AG20443 (cell line): Measurements from ENCODE around the gene COL6A2.

Source experiments
- DNase-seq: peaks from one replicate; pipeline ENCODE4 v3.0.0; 2012; ENCODE audit warnings: low spot score, mixed read lengths

The COL6A2 gene

DNA sequence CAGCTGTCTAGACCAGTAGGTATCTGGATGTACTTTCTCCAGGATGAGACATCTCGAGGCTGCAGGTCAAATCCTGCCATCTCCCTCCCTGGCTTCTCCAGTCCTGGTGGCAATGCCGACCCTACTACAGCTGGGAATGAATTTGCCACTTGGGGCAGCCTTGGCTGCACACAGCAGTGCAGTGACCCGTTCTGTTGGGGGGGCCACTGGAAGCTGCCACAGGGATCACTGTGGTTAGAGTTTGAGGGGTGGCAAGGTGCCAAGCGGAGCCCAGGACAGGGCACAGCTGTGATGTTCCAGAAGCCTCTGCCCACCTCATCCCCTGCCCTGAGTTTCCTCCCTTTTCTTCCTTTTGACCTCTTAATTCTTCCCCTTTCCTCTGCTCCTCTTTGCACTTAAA lies 17.1 kb downstream of the COL6A2 start:
- no peak for DNase-seq

DNA sequence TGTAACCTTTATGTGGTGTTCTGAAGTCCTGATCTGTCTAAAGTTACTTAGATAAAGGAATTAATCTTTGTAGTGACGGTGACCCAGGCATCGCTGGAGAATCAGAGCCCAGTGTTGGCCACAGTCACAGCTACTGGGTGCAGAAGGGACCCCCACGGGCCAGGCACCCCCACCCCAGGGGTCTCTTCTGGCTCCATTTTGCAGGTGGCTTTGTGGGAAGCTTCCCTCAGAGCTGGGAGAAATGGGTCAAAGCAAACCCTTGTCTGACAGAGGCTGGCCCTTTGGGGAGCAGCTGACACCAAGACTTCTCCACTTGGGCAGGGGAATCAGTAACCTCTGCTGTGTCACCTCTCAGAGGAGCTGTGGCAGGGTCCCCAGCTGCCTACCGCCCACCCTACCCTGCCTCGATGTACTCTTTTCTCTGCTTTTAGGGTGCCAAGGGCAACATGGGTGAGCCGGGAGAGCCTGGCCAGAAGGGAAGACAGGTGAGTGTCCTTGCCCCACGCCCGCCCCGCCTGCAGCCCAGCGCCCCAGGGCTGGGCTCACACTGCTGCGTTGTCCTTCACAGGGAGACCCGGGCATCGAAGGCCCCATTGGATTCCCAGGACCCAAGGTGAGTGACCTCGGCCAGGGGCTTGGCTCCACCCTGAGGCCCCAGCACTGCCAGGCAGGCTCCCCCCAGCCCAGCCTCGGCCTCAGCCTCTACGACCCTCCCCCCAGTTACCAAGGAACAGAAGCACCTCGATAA lies 17.7 kb downstream of the COL6A2 start:
- DNase-seq, result no peak

DNA sequence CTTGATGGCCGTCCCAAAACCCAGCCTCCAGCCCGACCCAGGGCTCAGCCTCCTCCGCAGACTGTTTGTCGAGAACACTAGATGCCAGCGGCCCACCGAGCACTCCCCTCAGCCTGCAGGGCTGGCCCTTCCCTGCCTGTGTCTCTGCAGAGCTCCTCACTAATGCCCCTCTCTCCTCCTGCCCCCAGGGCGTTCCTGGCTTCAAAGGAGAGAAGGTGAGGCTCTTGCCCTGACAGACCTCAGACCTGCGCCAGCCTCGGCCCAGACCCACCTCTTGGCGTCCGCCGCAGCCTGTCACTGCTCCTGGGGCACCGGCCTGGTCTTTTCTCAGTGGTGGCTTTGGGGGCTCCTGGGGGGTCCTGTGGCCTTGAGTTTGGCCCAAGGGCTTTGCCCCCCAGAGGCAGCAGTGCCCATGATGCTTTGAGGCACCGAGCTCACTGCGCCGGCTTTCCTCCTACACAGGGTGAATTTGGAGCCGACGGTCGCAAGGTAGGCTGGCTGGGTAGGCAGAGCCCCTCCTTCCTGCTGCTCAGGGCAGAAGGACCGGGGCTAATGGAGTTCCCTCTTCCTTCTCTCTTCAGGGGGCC lies 18.4 kb downstream of the COL6A2 start:
- no peak for DNase-seq

DNA sequence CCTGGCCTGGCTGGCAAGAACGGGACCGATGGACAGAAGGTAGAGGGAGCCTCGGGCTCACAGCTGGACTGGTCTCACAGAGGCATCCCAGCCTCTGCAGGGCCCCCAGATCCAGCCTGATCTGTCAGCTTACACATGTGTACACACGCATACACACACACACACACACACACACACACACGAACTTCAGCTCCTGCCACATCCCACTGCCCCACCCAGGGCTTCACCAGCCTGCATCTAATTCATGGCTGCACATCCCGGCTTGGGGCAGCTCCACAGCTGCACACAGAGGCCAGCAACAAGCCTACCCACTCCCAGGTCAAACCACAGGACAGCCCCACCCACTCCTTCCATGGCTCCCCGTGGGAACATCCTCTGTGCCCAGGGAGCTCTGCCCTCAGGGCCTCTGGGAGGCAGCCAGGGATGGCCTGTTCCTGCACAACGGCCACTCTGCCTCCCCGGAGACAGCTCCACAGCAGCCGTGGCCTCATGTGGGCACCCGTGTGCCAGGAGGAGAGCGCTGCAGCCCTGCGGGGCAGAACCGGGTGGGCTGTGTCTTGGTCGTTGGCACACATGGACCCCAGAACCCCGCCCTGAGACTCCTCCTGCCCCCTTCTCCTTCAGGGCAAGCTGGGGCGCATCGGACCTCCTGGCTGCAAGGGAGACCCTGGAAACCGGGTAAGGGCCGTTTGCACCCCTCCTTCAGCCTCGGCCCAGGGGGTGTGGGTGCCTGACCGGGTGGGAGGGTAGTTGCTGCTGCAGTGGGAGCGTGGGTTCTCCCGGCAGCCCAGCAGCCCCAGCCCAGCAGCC lies 19.1 kb downstream of the COL6A2 start:
- no peak for DNase-seq

DNA sequence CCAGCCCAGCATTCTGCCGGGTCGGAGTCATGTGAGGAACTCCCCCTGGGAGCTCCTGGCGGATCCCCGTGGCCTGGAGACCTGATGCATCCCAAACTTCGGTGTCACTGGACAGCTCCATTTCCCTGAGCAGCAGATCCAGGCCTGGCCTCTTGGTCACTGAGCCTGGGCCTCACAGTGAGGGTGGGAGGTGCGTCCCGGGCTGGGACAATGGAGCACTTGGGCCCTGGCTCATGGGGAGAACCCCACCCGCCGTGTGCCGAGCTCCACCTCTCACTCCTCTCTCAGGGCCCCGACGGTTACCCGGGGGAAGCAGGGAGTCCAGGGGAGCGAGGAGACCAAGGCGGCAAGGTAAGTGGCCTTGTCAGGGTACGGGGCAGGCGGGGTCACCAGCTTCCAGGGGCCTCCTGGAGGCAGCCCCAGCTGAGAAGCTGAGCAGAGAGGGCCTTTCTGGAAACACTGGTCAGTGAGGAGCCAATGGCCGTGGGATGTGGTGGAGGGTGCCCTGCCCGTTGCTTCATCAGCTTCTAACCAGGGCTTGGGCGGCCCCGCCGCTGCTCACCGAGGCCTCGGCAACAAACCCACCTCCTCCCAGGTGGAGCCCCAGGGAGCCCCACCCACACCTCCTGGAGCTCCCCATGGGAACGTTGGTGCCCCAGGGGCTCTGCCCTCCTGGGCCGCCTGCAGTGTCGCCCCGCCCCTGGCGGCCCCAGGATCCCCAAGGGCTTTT lies 19.8 kb downstream of the COL6A2 start:
- DNase-seq, result no peak

DNA sequence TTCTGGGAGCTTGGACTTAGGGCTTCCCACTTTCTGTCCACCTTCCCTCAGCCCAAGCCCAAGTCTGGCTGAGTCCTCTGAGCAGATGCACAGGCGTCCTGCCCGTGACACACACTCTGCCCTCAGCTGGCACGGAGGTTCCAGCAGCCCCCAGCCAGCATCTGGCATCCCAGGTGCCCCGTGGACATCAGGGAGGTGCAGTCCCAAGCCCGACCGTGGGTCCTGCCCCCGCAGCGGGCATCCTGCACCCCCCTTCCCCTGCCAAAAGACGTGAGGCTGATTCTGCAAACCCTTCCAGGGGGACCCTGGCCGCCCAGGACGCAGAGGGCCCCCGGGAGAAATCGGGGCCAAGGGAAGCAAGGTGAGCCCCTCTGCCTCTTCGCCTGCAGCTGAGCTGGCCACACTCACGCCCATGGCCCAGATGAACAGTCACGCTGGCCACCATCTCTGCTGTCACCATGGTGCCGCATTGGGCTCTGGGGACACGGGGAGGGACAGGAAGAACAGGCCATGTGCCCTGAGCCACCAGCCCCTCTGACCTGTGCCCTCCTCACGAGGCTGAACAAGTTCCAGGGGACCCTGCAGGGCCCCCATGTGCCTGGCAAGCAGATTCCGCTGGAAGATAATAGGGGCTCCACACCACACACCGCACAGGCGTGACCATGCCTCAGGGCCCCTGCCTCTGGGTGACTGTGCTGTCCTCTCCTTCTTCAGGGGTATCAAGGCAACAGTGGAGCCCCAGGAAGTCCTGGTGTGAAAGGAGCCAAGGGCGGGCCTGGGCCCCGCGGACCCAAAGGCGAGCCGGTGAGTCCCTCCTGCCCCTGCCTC lies 20.6 kb downstream of the COL6A2 start:
- DNase-seq, result peak; percentile 7

DNA sequence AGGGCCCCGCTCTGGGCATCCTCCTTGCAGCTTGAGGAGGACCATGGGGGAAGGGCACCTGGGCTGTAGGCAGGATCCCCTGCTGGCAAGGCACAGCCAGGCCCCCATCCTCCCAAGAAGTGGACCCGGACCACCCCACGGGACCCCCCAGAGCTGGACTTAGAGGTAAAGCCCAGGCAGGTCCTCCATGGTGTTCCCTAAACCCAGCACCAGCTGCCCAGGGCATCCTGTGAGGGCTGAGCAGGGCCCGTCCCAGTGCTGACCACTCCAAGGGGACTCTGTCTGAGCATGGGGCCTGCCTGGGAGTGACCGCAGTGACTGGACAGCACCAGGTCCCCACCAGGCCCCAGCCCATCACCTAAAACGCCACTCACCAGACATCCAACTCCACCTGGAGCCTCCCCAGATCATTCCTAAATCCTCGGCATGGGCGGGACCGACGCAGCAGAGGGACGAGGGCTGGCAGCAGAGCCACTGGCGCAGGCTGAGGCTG lies 21.3 kb downstream of the COL6A2 start:
- DNase-seq, result peak; percentile 6

DNA sequence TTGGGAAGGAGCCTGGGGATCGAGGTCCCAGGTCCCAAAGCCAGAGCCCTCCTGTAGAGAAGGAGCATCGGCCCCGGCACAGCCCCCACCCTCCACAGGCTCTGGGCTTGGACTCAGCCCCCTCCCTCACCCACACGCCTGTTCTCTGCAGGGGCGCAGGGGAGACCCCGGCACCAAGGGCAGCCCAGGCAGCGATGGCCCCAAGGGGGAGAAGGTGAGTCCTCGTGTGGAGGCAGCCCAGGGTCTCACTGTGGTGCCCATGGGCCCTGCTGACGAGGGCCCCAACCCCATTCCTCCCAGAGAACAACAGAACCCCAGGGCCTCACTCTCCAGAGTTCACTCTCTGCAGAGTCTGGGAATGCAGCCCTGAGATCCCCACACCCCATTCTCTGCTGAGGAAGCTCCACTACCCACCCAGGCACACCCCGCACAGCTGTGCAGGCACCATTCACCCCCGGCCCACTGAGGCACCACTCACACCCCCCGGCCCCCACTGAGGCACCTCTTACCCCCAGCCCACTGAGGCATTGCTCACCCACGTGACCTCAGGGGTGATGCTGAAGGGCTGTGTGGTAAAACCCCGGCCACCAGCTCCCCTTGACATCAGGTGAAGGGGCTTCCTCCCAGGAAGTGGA lies 21.8 kb downstream of the COL6A2 start:
- DNase-seq, result peak; percentile 7

DNA sequence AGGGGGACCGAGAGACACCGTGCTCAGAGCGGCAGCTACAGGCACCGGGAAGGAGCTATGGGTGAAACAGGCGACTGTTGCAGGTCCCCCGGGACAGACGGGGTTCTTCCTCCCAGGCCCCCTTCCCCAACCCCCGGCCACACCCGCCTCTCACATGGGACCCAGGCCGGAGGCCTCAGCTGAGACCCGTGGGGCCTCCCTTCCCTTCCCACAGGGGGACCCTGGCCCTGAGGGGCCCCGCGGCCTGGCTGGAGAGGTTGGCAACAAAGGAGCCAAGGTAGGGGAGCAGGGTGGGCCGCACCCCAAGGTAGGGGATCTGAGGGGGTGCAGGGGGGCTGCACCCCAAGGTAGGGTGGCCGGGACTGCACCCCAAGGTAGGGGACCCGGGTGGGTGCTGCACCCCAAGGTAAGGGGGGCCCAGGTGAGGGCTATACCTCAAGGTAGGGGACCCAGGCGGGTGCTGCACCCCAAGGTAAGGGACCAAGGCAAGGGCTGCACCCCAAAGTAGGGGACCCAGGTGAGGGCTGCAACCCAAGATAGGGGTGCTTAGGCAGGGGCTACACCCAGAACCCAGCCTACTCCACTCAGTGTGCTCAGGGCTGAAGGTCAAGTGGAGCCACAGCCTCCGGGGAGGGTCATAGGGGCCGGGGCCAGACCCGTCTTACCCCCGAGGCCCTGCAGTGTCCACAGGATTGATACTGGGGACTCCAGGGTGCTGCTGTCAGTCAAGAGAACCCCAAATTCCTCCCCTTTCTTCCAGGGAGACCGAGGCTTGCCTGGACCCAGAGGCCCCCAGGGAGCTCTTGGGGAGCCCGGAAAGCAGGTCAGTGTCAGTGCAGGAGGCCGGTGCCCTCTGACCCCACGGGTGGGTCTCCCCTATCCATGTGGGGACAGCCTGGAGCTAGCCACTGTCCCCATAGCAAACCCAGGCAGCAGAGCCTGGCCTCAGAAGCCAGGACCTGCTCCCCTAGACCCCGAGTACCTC lies 22.7 kb downstream of the COL6A2 start:
- DNase-seq, result peak; percentile 4

DNA sequence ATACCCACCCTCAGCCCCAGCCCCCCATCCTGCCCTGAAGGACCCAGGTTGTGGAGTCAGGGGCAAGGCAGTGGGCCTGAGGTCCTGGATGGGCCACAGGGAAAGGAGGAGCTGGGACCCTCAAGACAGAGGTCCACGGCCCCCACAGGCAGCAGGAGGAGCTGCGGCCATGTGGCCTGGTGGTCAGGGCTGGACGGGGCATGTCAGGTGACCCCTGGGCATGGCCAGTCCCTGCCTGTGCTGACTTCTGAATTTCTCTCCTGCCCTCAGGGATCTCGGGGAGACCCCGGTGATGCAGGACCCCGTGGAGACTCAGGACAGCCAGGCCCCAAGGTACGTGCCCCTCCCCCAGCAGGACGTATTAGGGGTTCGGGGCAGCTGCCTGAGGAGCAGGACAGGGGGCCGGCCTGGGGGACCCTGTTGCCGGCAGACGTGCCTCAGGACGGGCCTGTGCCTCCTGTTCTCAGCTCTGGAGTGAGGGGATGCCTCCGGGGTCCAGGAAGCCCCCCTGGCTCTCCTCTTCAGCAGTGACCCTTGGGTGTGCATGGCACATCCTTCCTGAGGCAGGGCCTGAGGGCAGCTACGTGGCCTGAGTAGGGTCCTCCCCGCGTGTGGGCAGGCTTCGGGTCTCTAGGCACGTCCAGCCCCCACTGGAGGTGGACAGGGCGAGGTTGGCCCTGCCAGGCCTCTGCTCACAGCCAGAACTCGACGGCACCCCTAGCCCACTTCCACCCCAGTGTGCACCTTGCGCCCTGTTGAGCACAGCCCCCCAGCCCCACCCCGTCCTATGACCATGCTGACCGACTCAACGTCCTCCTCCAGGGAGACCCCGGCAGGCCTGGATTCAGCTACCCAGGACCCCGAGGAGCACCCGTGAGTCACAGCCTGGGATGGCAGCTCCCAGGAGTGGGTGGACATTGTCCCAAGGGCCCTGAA lies 23.6 kb downstream of the COL6A2 start:
- DNase-seq, result peak; percentile 8

DNA sequence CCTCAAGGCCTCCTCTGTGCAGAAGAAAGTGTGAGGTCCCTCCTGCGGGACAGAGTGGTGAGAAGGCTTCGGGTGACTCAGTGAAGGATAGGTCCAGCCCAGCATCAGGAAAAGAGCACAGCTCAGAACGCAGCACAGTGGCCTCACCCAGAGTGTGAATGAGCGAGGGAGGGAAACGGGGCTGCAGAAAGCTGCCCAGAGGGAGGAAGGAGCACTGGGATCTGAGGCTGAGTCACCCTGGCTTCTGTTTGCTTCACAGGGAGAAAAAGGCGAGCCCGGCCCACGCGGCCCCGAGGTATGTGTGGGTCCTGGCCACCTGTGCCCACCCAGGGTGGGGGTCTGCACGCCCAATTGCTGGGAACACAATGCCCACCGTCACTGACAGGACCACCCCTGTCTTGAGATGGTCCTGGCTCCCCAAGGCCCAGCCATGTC lies 24.3 kb downstream of the COL6A2 start:
- DNase-seq, result no peak

DNA sequence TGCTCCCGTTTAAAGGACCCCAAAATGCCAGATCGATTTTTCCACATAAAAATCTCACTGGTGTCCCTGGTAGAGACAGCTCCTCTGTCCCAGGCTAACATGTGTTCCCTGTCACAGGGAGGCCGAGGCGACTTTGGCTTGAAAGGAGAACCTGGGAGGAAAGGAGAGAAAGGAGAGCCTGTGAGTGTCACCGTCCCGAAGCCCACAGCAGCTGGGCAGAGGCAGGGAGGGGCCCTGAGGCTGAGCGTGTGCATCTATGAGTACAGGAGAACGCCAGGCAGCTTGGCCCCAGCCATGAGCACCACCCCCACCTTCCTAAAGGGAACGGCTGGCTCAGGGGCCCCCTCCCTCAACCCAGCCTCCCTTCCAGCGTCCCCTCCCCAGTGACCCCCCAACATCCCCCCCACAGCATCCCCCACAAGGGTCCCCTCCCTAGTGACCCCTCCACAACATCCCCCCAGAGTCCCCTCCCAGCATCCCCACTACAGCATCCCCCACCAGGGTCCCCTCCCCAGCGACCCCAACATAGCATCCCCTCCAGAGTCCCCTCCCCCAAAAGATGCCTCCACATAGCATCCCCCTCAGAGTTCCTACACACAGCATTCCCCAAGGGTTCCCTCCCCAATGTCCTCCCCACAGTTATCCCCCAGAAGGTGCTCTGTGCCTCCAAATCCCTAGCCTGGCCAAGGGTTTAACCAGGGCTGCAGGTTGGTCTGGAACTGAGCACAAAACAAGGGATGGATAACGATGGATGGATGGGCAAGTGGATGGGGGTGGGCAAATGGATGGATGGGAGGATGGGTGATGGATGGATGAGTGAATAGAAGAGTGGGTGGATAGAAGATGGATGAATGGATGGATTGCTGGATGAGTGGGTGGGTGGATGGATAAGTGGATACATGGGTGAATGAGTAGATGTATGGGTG lies 25.1 kb downstream of the COL6A2 start:
- DNase-seq, result no peak

DNA sequence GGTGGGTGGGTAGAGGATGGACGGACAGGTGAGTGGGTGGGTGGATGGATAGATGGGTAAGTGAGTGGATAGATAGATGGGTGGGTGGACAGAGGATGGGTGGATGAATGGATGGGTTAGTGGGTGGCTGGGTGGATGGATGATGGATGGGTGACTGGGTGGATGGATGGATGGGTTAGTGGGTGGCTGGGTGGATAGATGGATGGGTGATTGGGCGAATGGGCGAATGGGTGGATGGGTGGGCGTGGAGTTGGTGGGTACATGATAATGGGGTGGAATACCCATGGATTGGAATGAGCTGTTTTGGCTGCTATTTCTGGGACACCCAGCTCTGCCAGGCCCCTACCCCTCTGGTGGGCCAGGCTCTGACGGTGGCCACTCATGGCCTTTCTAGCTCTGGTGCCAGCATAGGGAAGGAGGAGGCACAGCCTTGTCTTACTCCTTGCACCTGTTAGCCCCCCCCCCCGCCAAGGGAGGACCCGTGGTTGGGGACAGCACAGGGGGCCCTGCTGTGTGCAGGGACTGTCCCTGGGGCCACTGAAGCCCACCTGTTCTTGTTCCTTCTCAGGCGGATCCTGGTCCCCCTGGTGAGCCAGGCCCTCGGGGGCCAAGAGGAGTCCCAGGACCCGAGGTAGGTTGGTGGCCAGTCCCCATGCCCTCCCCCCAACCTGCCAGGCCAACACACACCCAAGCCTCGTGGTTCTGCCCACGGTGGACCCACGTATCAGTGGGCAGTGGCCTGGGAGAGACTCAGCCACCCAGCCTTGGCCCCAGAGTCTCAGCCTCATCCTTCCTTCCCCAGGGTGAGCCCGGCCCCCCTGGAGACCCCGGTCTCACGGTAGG lies 26.4 kb downstream of the COL6A2 start:
- DNase-seq, result peak; percentile 11

DNA sequence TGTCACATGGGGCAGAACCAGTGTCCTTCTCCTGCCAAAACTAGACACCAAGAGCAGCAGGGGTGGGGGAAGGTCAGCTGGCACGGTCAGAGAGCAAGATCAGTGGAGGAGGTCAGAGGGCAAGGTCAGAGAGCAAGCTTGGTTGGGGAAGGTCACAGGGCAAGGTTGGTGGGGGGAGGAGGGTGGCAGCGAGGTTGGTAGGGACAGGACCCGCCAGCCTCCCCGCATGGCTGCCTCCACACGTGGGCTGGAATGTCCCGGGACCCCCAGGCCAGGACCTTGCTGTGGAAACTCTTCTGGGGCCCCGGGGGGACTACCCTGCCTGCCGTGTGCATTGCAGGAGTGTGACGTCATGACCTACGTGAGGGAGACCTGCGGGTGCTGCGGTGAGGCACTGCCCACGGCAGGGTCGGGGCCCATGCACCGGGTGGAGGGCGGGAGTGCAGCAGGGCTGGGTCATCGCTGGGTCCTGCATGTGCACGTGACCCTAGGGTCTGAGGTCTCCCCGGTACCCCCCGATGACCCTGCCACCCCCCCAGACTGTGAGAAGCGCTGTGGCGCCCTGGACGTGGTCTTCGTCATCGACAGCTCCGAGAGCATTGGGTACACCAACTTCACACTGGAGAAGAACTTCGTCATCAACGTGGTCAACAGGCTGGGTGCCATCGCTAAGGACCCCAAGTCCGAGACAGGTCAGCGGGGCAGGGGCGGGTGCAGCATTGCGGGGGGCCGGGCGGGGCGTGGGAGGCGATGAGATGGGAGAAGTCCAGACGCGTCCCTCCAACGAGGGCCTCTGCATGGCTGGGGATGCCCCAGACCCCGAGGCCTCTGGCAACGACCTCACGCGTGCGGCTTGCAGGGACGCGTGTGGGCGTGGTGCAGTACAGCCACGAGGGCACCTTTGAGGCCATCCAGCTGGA lies 27.3 kb downstream of the COL6A2 start:
- DNase-seq, result no peak

DNA sequence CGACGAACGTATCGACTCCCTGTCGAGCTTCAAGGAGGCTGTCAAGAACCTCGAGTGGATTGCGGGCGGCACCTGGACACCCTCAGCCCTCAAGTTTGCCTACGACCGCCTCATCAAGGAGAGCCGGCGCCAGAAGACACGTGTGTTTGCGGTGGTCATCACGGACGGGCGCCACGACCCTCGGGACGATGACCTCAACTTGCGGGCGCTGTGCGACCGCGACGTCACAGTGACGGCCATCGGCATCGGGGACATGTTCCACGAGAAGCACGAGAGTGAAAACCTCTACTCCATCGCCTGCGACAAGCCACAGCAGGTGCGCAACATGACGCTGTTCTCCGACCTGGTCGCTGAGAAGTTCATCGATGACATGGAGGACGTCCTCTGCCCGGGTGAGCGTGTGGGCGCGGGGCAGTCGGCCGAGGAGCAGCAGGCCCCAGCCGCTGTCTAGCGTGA lies 28.0 kb downstream of the COL6A2 start:
- no peak for DNase-seq
